D721Med (cell line): ENCODE data around the gene RXRB.

Source experiments
- DNase-seq: peaks from one replicate; pipeline ENCODE4 v3.0.0; 2011; ENCODE audit warnings: low spot score; ENCODE audit not compliant: insufficient read length
- FAIRE-seq: peaks from 2 replicates; lab custom pipeline; 2011; peaks lifted over from hg19 to GRCh38; lab: Jason Lieb, UNC
- TF ChIP-seq, protein P1 (sequence below): IDR thresholded peaks from 2 replicates; pipeline ENCODE4 v1.5.1; 2012; ENCODE audit warnings: mild to moderate bottlenecking, control low read depth; ENCODE audit not compliant: insufficient read depth; ENCODE audit errors: missing control alignments

RXRB gene

GRCh38 chr6:33168284-33168601, 32.2 kb downstream of the RXRB start:
- no peak for FAIRE-seq

DNA sequence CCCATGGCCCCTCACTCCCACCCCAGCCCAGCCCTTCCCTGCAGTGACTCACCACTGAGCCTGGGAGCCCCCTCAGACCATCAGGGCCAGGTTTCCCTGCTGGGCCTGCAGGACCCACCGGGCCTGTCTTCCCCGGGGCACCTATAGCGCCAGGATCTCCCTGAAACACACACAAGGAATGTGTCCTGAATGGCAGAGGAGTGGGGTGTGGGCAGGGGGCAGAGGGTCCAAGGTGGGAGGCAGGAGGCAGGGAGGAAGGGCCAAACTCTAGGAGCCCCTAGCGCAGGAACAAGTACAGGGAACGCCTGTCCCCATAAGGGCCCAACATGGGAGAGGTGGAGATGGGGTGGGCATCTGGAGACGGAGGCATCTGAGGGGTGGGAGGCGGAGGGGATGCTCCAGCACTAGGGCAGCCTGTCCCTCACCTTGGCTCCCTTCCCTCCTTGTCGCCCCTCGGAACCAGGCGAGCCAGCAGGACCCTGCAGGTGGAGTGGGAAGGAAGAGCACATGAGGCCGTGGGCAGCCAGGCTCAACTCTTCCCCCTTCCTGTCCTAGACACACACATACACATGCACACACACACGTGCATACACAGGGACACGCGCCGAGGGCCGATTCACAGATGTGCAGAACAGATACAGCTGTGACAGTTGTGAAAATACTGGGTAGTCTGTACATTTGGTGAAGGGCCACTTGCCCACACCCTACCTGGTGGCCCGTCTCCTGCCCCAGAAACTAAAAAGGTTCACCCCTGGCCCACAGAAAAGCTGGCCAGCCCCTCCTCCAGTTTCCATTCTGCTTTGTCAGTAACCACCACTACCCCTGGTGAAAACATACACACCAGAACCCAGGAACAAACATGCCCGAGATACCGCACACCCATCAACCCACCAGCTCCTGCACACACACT, 32.8 kb downstream of the RXRB start:
- DNase-seq, result no peak
- no peak for FAIRE-seq
- TF ChIP-seq, protein P1, sequence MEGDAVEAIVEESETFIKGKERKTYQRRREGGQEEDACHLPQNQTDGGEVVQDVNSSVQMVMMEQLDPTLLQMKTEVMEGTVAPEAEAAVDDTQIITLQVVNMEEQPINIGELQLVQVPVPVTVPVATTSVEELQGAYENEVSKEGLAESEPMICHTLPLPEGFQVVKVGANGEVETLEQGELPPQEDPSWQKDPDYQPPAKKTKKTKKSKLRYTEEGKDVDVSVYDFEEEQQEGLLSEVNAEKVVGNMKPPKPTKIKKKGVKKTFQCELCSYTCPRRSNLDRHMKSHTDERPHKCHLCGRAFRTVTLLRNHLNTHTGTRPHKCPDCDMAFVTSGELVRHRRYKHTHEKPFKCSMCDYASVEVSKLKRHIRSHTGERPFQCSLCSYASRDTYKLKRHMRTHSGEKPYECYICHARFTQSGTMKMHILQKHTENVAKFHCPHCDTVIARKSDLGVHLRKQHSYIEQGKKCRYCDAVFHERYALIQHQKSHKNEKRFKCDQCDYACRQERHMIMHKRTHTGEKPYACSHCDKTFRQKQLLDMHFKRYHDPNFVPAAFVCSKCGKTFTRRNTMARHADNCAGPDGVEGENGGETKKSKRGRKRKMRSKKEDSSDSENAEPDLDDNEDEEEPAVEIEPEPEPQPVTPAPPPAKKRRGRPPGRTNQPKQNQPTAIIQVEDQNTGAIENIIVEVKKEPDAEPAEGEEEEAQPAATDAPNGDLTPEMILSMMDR, result no peak

More at GRCh38 chr6:33168284-33168601, 32.2 kb downstream of the RXRB start:
- peak; percentile 15 for DNase-seq
- TF ChIP-seq, protein P1, result no peak

DNA sequence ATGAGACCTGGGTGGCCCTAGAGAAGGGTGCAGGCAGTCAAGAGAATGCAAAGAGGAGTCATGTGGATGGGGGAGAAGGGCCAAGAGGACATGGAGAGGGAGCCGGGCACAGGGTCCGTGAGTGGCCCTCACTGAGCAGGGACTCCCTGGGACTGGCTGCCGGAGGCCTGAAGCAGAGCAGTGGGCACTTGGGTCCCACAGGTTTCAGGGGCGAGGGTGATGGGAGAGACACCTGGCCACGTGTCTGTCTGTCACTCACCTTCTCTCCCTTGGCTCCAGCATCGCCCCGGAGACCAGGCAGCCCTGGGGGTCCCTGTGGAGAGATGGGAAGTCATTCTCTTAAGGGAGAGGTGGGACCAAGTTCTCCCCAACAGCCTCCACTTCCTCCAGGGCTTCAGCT, 33.7 kb downstream of the RXRB start:
- DNase-seq (peak; percentile 16), FAIRE-seq (no peak)
- TF ChIP-seq, protein P1, result no peak

DNA sequence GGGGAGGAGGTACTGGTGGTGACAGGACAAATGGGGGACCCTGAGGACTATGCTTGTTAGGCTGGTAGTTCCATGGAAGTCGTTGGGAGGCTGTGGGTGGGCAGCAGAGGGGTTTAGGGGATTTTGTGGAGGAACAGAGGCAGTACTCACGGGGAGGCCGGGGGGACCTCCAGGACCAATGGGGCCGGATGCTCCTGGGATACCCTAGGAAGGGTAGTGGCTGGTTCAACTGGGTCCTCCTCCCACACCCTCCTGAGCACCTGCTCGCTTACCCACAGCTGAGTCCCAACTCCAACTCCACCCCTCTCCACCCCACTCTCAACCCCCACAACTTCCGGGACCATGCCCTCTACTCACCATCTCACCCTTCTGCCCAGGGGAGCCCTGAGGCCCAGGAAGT, 34.1 kb downstream of the RXRB start:
- DNase-seq (no peak), FAIRE-seq (no peak)
- TF ChIP-seq, protein P1, result no peak

GRCh38 chr6:33165581-33166258, 34.7 kb downstream of the RXRB start:
- no peak for DNase-seq
- TF ChIP-seq, protein P1, result no peak
- FAIRE-seq, result no peak

GRCh38 chr6:33164665-33165373, 35.6 kb downstream of the RXRB start:
- TF ChIP-seq, protein P1, result no peak
- DNase-seq (no peak), FAIRE-seq (no peak)
